IMR-90 (cell line): Measurements from ENCODE around the gene GSTM1. TPM values are rescaled to one million over a fixed set of nuclear protein-coding genes. Genes with fewer than 3 reads are reported as not detected.

Experiments used
- ATAC-seq: fragments of 200-7000 bp; cut with Tn5 transposase; 2 replicates; pipeline ENCODE4 v1.9.1; 2020; ENCODE audit warnings: low read depth, mild to moderate bottlenecking, moderate library complexity
- BruUV-seq: library from RNA; stranded (reverse); fragments of 400-500 nt; replicated peaks from 2 replicates; lab custom pipeline; 2021; lab: Mats Ljungman, UMichigan
- CTCF ChIA-PET: fragments of 300-600 bp; formaldehyde crosslinking; extraction: SDS; loops from one replicate; lab custom pipeline; 2021; ENCODE audit warnings: antibody characterized with exemption; lab: Yijun Ruan, JAX
- POLR2A ChIA-PET: fragments of 300-600 bp; sonication (Branson Sonifier 250); formaldehyde crosslinking; loops from one replicate; lab custom pipeline; 2022; ENCODE audit warnings: antibody characterized with exemption; ENCODE audit not compliant: unreplicated experiment; lab: Charles Lee
- DNase-seq: peaks from one replicate; pipeline ENCODE4 v3.0.0; 2013
- H2AFZ ChIP-seq: replicated peaks from 2 replicates; pipeline ENCODE3; 2013; ENCODE audit warnings: low read length, mild to moderate bottlenecking; ENCODE audit not compliant: poor library complexity
- H2AK5ac ChIP-seq: 2 replicates; pipeline ENCODE4 v1.6.1; 2013; ENCODE audit warnings: low read depth, low read length, inconsistent platforms
- H2AK9ac ChIP-seq: replicated peaks from 2 replicates; pipeline ENCODE3; 2013; ENCODE audit warnings: mild to moderate bottlenecking, low read depth, low read length, moderate library complexity; ENCODE audit not compliant: poor library complexity
- H2BK120ac ChIP-seq: 2 replicates; pipeline ENCODE4 v1.6.1; 2013; ENCODE audit warnings: low read depth, low read length, inconsistent platforms
- H2BK15ac ChIP-seq: 3 replicates; pipeline ENCODE4 v1.6.1; 2013; ENCODE audit warnings: low read depth, low read length, inconsistent platforms
- H2BK20ac ChIP-seq: 2 replicates; pipeline ENCODE4 v1.6.1; 2013; ENCODE audit warnings: low read depth, mild to moderate bottlenecking, inconsistent platforms, low read length, moderate library complexity
- H2BK5ac ChIP-seq: 2 replicates; pipeline ENCODE4 v1.6.1; 2013; ENCODE audit warnings: mild to moderate bottlenecking, low read depth, low read length, inconsistent platforms; ENCODE audit not compliant: poor library complexity, severe bottlenecking
- H3K14ac ChIP-seq: replicated peaks from 2 replicates; pipeline ENCODE4 v1.6.1; 2013; ENCODE audit warnings: low read depth, low read length, inconsistent platforms
- H3K18ac ChIP-seq: 2 replicates; pipeline ENCODE4 v1.6.1; 2013; ENCODE audit warnings: low read depth, low read length, control low read depth
- H3K23ac ChIP-seq: 2 replicates; pipeline ENCODE4 v1.6.1; 2013; ENCODE audit warnings: low read depth, low read length, inconsistent platforms
- H3K27ac ChIP-seq: 2 replicates; pipeline ENCODE4 v1.5.1; 2013; ENCODE audit warnings: mild to moderate bottlenecking, control low read depth, low read length; ENCODE audit not compliant: insufficient read depth
- H3K27me3 ChIP-seq: 2 replicates; pipeline ENCODE4 v1.6.1; 2013; ENCODE audit warnings: low read length; ENCODE audit not compliant: control insufficient read depth, insufficient read depth
- H3K36me3 ChIP-seq: 2 replicates; pipeline ENCODE4 v1.6.1; 2013; ENCODE audit warnings: low read length, mixed read lengths; ENCODE audit not compliant: control insufficient read depth, insufficient read depth
- H3K4ac ChIP-seq: 2 replicates; pipeline ENCODE4 v1.6.1; 2013; ENCODE audit warnings: low read depth, low read length, inconsistent platforms
- H3K4me1 ChIP-seq: 2 replicates; pipeline ENCODE4 v1.6.1; 2013; ENCODE audit warnings: low read length, mixed read lengths; ENCODE audit not compliant: control insufficient read depth, insufficient read depth
- H3K4me2 ChIP-seq: 2 replicates; pipeline ENCODE4 v1.6.1; 2013; ENCODE audit warnings: low read depth, mild to moderate bottlenecking, control low read depth, low read length, moderate library complexity
- H3K4me3 ChIP-seq: 2 replicates; pipeline ENCODE4 v1.5.1; 2013; ENCODE audit warnings: low read depth, mild to moderate bottlenecking, control low read depth, low read length, moderate library complexity; ENCODE audit not compliant: insufficient read depth
- H3K56ac ChIP-seq: 2 replicates; pipeline ENCODE4 v1.6.1; 2013; ENCODE audit warnings: low read length, inconsistent platforms; ENCODE audit not compliant: insufficient read depth; ENCODE audit errors: extremely low read depth
- H3K79me1 ChIP-seq, 2 experiments: 2 replicates each; pipeline ENCODE4 v1.6.1; 2013; ENCODE audit warnings: low read length in 2 of 2, inconsistent platforms in 1 of 2, low read depth in 1 of 2
- H3K9ac ChIP-seq: 2 replicates; pipeline ENCODE4 v1.6.1; 2013; ENCODE audit warnings: low read depth, low read length, control low read depth
- H3K9me1 ChIP-seq: 2 replicates; pipeline ENCODE4 v1.6.1; 2013; ENCODE audit warnings: low read length, inconsistent platforms; ENCODE audit not compliant: insufficient read depth
- H3K9me3 ChIP-seq: 2 replicates; pipeline ENCODE4 v1.6.1; 2013; ENCODE audit warnings: low read length; ENCODE audit not compliant: control insufficient read depth, insufficient read depth
- H4K20me1 ChIP-seq: 2 replicates; pipeline ENCODE4 v1.6.1; 2013; ENCODE audit warnings: low read length, inconsistent platforms; ENCODE audit not compliant: insufficient read depth
- H4K5ac ChIP-seq: 2 replicates; pipeline ENCODE4 v1.6.1; 2013; ENCODE audit warnings: mild to moderate bottlenecking, low read depth, low read length, control low read depth
- H4K8ac ChIP-seq, 2 experiments: 2 replicates each; pipeline ENCODE4 v1.6.1; 2013; ENCODE audit warnings: low read depth in 2 of 2, low read length in 2 of 2, control low read depth in 1 of 2, inconsistent platforms in 1 of 2
- H4K91ac ChIP-seq: 2 replicates; pipeline ENCODE4 v1.6.1; 2013; ENCODE audit warnings: low read depth, low read length, inconsistent platforms; ENCODE audit not compliant: insufficient read depth
- BHLHE40 ChIP-seq: fragments of 150-350 bp; IDR thresholded peaks from 2 replicates; pipeline ENCODE4 v1.6.1; 2016; ENCODE audit warnings: mild to moderate bottlenecking, low read depth, low read length
- CHD1 ChIP-seq: IDR thresholded peaks from 2 replicates; pipeline ENCODE4 v1.6.1; 2012; ENCODE audit warnings: low read depth, low read length, improper control_type of control experiment
- CTCF ChIP-seq: conservative IDR thresholded peaks from 2 replicates; pipeline ENCODE4 v1.5.1; 2012; ENCODE audit warnings: mild to moderate bottlenecking, low read depth, low read length, improper control_type of control experiment
- ELK1 ChIP-seq: fragments of 150-350 bp; IDR thresholded peaks from 2 replicates; pipeline ENCODE4 v1.6.1; 2016; ENCODE audit warnings: low read depth, mild to moderate bottlenecking, low read length, moderate library complexity, borderline replicate concordance
- FOS ChIP-seq: fragments of 150-350 bp; IDR thresholded peaks from 2 replicates; pipeline ENCODE4 v1.6.1; 2016; ENCODE audit warnings: low read depth, low read length
- MAZ ChIP-seq: IDR thresholded peaks from 2 replicates; pipeline ENCODE4 v1.6.1; 2012; ENCODE audit warnings: low read depth, mild to moderate bottlenecking, low read length, improper control_type of control experiment, moderate library complexity, borderline replicate concordance
- NFE2L2 ChIP-seq: fragments of 150-350 bp; IDR thresholded peaks from 2 replicates; pipeline ENCODE4 v1.6.1; 2016; ENCODE audit warnings: low read depth, mild to moderate bottlenecking, low read length
- RAD21 ChIP-seq: IDR thresholded peaks from 2 replicates; pipeline ENCODE4 v1.6.1; 2012; ENCODE audit warnings: low read length, improper control_type of control experiment
- RCOR1 ChIP-seq: IDR thresholded peaks from 2 replicates; pipeline ENCODE4 v1.6.1; 2012; ENCODE audit warnings: mild to moderate bottlenecking, low read length, improper control_type of control experiment; ENCODE audit not compliant: insufficient replicate concordance
- SMC3 ChIP-seq: fragments of 150-350 bp; IDR thresholded peaks from 2 replicates; pipeline ENCODE4 v1.6.1; 2016; ENCODE audit warnings: low read depth, mild to moderate bottlenecking, antibody characterized with exemption, low read length, moderate library complexity
- USF2 ChIP-seq: fragments of 150-350 bp; IDR thresholded peaks from 2 replicates; pipeline ENCODE4 v1.6.1; 2017; ENCODE audit warnings: mild to moderate bottlenecking, antibody characterized with exemption, low read length, low read depth
- WGBS, 2 experiments: methylation state at CpG; one replicate each; pipeline versions ENCODE4 v1.1.5 to v1.1.7; 2013; ENCODE audit warnings: missing lambda C conversion rate in 2 of 2; ENCODE audit not compliant: insufficient read length in 1 of 2; ENCODE audit errors: extremely low coverage in 2 of 2; 5-methylcytosine and 5-hydroxymethylcytosine counted together
- dilution Hi-C: fragments of 300-500 bp; cut with HindIII; formaldehyde crosslinking; loops from one replicate; pipeline ENCODE4 v1.14.3; 2018; ENCODE audit warnings: low sequenced_read_pairs; ENCODE audit not compliant: unreplicated experiment
- in situ Hi-C: fragments of 300-500 bp; cut with MboI; formaldehyde crosslinking; loops from 3 replicates; pipeline ENCODE4 v1.14.3; 2019; ENCODE audit warnings: low sequenced_read_pairs, inconsistent platforms, mixed read lengths
- intact Hi-C: fragments of 100-400 bp; cut with micrococcal nuclease; formaldehyde crosslinking; loops from 2 replicates; pipeline ENCODE4 v1.10.0; 2022
- polyA plus RNA-seq, 3 experiments: library from polyadenylated mRNA; depleted of rRNA; stranded (reverse); fragments of >200 nt; gene quantifications; 2 replicates each; pipeline ENCODE4 v1.2.3, GENCODE V29; 2012; ENCODE audit warnings: low replicate concordance in 1 of 3
- total RNA-seq: library from RNA; depleted of rRNA; stranded (reverse); fragments of >200 nt; gene quantifications from 2 replicates; pipeline ENCODE4 v1.2.3, GENCODE V29; 2012

The GSTM1 gene
- total and polyA plus RNA-seq, 2 of the 4 experiments (the other 2 are of a cell fraction) = not detected

GRCh38 chr1:109639841-109640184 lies 47.8 kb upstream of the GSTM1 start:
- no peak for TF ChIP-seq BHLHE40
- no peak for TF ChIP-seq RCOR1
- TF ChIP-seq NFE2L2 = no peak
- TF ChIP-seq RAD21 = no peak
- TF ChIP-seq MAZ = no peak
- no peak for TF ChIP-seq USF2
- TF ChIP-seq SMC3 = no peak
- TF ChIP-seq CTCF = no peak
- TF ChIP-seq FOS = no peak
- TF ChIP-seq ELK1 = no peak
- TF ChIP-seq CHD1 = no peak
- no peak overlapping the region for H2BK20ac ChIP-seq
- no peak overlapping the region for H4K91ac ChIP-seq
- BruUV-seq = no TSS peak
- H3K9me3 ChIP-seq = no peaks in the 10 kb centered on the region
- H2BK120ac ChIP-seq = no peak overlapping the region
- POLR2A ChIA-PET = interaction anchor here (0.5 to 1.0 kb wide), 2 partner anchors 134 to 838 kb away, joined by 3 read pairs; no protein-coding TSS in a partner anchor
- H3K4me1 ChIP-seq = peaks cover 20% of the 10 kb centered on the region
- no peak overlapping the region for H4K8ac ChIP-seq
- H2BK5ac ChIP-seq = no peak overlapping the region
- in situ Hi-C loops = loop anchor here (5.0 to 10.0 kb wide), 3 partner anchors 132 to 342 kb away; partner anchors contain the start of genes AHCYL1 and CSF1
- no peak overlapping the region for H3K4me3 ChIP-seq
- H3K4me2 ChIP-seq = no peak overlapping the region
- H4K5ac ChIP-seq = no peak overlapping the region
- no peak overlapping the region for H3K56ac ChIP-seq
- dilution Hi-C loops = no loop called here
- H3K9ac ChIP-seq = no peak overlapping the region
- H3K14ac ChIP-seq = no peak overlapping the region
- no peaks in the 10 kb centered on the region for H4K20me1 ChIP-seq
- intact Hi-C loops = loop anchor here (1.0 kb wide), 1 partner anchor 94 kb away; no protein-coding TSS in a partner anchor
- no peaks in the 10 kb centered on the region for H3K79me1 ChIP-seq
- H2AFZ ChIP-seq = peak overlapping the region; percentile 65
- H3K23ac ChIP-seq = no peak overlapping the region
- WGBS, 2 experiments = 100% methylated on average over 1 of the region's 6 CpGs; no CpG with 5 or more reads in 1 of the 2 experiments
- H2AK9ac ChIP-seq = peak overlapping the region; percentile 1
- H3K9me1 ChIP-seq = no peaks in the 10 kb centered on the region; the same call in none of the 2 replicates
- H3K4ac ChIP-seq = no peak overlapping the region
- no peak overlapping the region for H3K18ac ChIP-seq
- CTCF ChIA-PET = interaction anchor here (0.5 to 3.9 kb wide), 22 partner anchors 9 to 372 kb away, joined by 3 to 63 read pairs (median 4); partner anchors contain the start of genes AHCYL1, AMPD2, GNAI3 and GNAT2
- H2BK15ac ChIP-seq = no peak overlapping the region
- no peaks in the 10 kb centered on the region for H3K27me3 ChIP-seq
- no peak overlapping the region for H2AK5ac ChIP-seq
- ATAC-seq (no peak), DNase-seq (no peak)
- H3K36me3 ChIP-seq = no peaks in the 10 kb centered on the region
- no peak overlapping the region for H3K27ac ChIP-seq
